Measurements from ENCODE around the gene DMXL2.

DMXL2 gene

DNA sequence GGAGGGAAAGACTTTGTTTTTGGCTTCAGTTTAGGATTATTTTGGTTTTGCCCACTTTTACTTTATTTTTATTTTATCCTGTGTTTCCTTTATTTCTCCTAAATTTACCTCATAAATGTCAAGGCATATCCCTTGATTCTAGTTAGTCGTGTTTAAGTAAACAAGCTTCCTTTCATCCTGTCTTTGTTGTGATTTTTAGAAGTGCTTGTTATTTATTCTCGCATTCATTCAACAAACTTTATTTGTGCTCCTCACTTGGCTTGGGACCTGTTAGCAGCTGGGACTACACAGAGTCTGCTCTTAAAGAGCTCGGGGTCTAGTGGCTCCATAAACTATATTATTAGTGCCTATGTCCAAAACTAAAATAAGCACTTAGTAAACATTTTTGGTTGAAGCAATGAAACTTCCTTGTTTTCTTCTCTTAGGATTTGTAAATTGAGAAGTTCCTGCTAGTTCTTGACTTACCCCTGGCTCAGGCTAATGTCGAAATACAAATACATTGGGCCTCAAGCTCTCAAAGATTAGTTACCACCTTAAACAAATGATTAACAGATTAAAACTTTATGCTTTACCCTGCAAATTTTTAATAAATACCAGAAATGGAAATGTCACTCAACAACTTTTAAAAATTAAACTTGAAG is 19.0 kb upstream of the DMXL2 start:
- no peak overlapping the region for H3K27ac ChIP-seq
- TF ChIP-seq, protein P1, sequence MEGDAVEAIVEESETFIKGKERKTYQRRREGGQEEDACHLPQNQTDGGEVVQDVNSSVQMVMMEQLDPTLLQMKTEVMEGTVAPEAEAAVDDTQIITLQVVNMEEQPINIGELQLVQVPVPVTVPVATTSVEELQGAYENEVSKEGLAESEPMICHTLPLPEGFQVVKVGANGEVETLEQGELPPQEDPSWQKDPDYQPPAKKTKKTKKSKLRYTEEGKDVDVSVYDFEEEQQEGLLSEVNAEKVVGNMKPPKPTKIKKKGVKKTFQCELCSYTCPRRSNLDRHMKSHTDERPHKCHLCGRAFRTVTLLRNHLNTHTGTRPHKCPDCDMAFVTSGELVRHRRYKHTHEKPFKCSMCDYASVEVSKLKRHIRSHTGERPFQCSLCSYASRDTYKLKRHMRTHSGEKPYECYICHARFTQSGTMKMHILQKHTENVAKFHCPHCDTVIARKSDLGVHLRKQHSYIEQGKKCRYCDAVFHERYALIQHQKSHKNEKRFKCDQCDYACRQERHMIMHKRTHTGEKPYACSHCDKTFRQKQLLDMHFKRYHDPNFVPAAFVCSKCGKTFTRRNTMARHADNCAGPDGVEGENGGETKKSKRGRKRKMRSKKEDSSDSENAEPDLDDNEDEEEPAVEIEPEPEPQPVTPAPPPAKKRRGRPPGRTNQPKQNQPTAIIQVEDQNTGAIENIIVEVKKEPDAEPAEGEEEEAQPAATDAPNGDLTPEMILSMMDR (conservative IDR thresholded peaks at IDR 0.05), result no peak
- no peak for TF ChIP-seq ZFX (IDR thresholded peaks at IDR 0.05)

DNA sequence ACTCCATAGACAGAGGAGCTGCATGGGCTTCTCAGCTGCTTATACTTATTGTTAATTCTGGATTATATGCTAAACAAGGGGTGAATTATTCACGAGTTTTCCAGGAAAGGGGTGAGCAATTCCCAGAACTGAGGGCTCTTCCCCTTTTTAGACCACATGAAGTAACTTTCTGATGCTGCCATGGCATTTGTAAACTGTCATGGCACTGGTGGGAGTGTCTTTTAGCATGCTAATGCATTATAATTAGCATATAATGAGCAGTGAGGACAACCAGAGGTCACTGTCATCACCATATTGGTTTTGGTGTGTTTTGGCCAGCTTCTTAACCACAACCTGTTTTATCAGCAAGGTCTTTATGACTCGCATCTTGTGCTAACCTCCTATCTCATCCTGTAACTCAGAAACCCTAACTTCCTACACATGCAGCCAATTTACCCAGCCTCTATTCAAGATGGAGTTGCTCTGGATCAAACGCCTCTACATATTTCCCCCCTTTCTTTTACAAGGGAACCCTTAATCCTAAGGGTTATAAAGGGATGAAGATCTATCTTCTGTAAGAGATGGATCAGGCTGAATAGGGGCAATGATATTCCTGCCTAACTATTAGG is 12.1 kb upstream of the DMXL2 start:
- H3K27ac ChIP-seq, result no peak overlapping the region
- no peak for TF ChIP-seq ZFX (IDR thresholded peaks at IDR 0.05)
- TF ChIP-seq, protein P1 (conservative IDR thresholded peaks at IDR 0.05), result no peak

DNA sequence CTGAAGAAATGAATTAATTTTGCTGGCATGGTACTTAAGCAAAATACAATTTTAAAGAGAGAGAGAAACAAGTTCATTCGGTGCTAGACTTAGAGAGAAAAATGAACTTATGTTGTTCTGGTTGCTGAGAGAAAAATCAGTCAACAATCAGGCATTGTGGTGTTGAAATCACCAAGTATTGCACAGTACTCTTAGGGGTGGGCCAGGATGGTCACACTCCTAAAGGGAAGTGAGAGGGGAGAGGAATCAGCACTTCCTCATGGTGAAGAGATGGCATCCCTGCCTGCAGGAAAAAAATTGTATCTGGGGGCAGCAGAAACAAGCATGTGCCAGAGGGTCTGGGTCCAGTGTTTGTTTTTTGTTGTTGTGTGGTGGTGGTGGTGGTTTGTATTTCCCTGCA is 7.0 kb upstream of the DMXL2 start:
- no peak overlapping the region for H3K27ac ChIP-seq
- TF ChIP-seq, protein P1 (conservative IDR thresholded peaks at IDR 0.05), result no peak

DNA sequence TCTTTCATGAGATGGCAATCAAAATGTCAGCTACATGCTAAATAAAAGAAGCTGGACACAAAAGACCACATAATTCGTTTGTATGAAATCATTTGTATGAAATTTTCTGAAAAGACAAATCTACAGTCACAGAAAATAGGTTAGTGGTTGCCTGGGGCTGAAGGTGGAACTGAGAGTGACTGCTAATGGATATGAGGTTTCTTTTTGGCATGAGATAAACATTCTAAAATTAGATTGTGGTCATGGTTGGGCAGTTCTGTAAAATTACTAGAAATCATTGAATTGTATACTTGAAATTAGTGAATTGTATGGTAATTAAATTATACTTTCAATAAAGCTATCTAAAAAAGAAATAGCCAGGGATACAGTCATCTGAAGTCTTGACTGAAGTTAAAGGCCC is 2.7 kb upstream of the DMXL2 start:
- no peak for TF ChIP-seq ZFX (IDR thresholded peaks at IDR 0.05)
- TF ChIP-seq, protein P1 (conservative IDR thresholded peaks at IDR 0.05), result no peak
- no peak overlapping the region for H3K27ac ChIP-seq

DNA sequence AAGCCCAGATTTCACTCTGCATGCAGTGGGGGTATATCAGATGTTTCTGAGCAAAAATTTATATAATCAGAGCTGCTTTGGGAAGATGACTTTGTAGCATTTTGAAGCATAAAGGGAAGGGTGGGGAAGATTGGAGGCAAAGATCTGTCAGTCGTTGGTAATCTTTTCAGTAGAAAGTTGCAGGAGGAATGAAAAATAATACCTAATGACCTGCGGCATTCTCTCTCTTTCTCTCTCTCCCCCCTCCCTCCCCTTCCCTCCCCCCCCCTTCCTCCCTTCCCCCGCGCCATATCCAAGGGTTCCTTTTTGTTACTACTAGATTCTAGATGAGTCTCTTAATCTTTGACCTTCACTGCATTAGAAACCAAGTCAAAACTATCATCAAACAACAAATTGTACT is 1.5 kb upstream of the DMXL2 start:
- H3K27ac ChIP-seq, result no peak overlapping the region
- TF ChIP-seq, protein P1 (conservative IDR thresholded peaks at IDR 0.05), result no peak

DNA sequence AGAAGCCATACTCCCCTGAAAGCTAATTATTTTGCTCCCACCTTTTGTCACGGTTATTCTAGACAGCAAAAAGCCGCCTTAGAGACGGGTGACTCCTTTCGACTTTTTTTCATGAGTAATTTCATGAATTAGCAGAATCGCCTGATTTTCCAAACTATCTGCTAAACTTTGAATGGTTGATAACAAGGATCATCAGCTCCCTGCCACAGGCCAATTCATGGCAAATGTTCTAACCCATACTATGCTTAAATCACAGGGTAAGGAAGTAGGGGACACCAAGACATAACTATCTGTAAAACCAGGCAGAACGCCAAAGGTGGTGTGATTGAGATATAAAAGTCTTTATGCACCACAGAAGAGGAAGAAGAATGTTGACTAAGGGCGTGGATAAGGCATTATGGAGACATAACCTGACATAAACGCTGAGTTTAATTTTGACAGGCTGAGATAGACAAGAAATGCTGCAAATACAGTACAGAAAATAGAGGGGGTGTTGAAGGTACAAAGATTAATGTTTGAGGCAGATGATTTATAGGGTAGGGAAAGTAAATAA is 891 bp upstream of the DMXL2 start:
- H3K27ac ChIP-seq, result peak overlapping the region; percentile 91
- no peak for TF ChIP-seq ZFX (IDR thresholded peaks at IDR 0.05)
- TF ChIP-seq, protein P1 (conservative IDR thresholded peaks at IDR 0.05), result no peak

DNA sequence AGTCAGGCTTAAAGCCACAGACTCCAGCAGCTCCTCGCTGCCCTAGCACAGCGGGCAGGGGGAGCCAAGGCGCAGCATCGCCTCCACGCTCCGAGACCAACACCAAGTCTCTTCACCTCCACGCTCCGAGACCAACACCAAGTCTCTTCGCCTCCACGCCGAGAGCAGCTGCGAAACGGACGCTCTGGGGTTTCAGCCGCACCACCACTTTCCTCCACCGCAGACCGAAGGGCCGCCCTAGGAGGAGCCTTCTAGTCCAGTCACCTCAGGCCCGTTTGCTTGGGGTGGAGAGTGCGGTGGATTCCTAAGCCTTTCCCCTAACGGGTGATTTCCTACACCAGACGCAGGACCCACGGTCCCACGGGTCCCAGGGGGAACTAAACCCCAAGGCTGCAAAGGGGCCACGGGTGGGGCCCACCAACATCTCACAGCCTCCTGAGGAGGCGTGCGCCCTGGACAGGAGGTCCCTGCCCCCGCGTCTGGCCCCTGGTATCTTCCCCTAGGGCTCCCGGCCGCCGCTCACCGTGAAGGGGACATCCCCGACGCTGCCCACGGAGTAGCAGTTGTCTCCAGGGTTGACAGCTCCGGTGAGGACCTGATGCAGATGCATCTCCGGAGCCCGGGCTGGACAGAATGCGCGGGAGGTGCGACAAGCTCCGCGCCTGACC is 501 bp downstream of the DMXL2 start:
- peak overlapping the region; percentile 91 for H3K27ac ChIP-seq

More for the DNA sequence above, 501 bp downstream of the DMXL2 start:
- TF ChIP-seq, protein P1 (conservative IDR thresholded peaks at IDR 0.05), result peak; percentile 25
- TF ChIP-seq ZFX (IDR thresholded peaks at IDR 0.05), result 0 out of 2 replicates have a peak, but pooled peaks have one; percentile 30
